GM21576 (cell line): ENCODE results near the gene CRHR1.
"Not testable (repeated sequence)": the region's sequence is repeated elsewhere in the genome, so short reads cannot be mapped to it uniquely, and the experiment has no call there.

Source experiments
- ATAC-seq: cut with Tn5 transposase; IDR thresholded peaks from one replicate; pipeline ENCODE4 v1.9.1; 2021; ENCODE audit warnings: mild to moderate bottlenecking, moderate library complexity; ENCODE audit not compliant: unreplicated experiment

CRHR1 gene

DNA sequence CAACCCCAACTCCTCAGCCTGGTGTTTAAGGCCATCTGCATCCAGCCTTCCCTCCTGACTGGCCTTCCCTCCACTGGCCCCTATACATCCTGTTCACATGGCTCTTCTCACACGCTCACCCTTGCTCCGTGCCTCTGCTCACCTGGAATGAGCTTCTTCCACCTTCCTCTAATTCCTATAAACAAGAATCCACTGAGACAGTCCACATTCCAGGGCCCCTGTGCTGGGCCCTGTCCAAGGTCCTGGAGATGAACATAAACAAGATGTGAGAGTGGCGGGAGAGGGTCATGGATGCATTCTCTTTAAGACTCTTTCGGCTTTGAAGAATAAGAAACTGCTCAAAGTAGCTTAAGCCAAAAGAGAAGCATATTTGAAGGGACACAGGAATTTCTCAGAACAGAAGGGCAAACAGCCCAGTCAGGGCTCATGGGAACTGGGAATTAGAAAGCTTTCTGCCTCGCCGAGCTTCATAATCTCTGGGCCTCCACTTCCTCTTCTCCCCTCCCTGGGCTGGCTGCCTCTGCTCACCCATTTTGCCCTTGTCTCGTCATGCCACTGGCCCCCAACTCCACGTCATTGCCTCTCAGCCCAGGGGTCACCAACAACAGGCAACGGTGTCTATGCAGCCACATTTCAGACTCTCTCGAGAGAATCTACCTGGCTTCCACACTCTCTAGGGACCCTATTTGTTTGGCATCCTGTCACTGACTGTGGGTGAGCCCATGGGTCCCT, 74.0 kb downstream of the CRHR1 start:
- no peak for ATAC-seq

DNA sequence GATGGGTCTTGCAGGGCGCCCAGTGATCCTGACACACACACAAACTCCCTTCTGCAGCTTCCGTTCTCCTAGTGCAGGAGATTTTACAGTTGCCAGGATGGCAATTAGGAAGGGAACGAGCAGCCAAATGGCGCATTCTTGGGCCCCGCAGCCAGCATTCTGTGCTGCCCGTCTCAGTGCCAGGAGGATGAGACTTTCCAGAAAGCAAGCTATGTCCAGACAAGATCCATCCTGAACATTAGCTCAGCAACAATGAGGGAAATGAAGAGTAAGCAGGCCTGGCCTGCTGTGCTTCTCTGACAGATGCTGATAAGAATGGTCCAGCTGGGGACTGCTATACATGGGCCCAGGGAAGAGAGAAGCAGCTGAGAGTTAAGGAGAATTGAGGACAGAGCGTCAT, 77.0 kb downstream of the CRHR1 start:
- ATAC-seq = no peak

DNA sequence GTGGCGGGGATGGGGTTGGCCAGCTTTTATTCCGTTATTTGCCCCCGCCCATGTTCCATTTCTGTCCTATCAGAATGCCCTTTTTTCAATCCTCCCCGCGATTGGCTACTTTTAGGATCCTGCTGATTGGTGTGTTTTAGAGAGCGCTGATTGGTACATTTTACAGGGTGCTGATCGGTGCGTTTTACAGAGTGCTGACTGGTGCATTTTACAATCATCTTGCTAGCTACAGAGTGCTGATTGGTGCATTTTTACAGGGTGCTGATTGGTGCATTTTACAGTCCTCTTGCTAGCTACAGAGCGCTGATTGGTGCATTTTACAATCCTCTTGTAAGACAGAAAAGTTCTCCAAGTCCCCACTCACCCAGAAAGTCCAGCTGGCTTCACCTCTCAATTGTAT, 78.0 kb downstream of the CRHR1 start:
- ATAC-seq = not testable (repeated sequence)

DNA sequence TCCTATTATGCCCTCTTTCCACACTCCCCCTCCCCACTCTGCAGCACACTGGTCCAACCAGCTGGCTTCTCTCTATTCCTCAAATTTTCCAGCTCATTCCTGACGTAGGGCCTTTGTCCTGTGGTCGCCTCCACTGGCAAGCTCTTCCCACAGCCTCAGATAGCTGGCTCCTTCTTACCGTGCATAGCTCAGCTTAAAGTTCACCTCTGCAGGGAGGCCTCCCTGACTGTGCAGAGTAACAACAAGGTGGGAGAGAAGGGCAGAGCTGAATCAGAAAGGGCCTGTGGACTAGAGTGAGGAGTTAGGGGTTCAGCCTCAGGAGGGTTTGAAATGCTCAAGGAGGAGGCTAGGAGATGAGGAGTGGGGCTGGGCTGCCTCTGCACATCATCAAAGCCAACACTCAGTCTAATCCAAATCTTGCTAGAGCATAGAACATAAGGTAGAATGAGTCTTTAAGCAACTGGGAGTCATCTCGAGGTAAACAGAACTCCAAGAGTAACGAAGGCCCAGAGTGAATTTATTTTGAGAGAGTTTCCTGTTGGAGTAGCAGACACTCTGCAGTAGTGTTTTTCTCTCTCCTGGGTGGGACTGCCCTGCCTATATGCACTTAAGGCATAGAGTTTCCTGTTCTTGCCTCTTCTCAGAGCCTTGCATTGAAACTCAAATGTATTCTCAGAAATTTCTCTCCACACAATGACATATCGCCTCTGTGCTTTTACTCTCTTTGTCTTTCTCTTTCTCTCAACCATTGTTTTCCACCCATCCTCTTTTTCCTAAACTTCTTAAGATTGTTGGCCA, 79.9 kb downstream of the CRHR1 start:
- no peak for ATAC-seq

DNA sequence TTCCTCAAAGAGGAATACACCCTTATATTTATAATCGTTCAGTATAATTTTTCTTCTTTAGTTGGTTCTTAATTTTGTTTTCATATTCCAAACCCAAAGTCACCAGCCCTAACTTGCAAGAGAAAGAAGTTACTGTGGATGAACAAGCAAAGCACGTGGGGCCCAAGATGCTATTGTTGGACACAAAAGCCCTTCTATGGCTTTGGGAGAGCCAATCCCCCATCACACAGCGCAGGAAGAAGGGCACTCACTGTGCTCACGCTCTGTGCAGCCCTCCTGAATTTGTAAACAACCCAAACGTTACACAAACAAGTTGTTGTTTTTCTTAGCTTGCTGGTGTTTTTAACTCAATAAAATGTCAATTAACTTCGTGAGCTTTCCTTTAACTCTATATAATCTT, 83.1 kb downstream of the CRHR1 start:
- no peak for ATAC-seq

DNA sequence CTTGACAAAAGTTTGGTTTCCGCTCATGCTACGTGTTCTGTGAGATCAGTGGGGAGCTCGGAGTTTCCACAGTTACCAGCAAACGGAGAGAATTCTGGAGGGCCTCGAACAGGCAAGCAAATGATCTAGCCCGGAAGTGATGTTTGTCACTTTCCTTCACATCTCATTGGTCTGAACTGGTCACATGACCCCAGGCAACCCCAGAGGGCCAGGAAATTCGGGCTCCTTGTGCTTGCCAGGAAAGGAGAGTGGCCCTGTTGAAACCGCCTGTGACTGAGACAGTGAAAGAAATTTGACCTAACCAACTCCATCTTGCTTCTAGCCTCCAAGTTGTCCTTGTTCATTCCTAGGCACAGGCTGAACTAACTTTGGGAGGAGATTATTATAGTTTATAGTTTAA, 83.6 kb downstream of the CRHR1 start:
- no peak for ATAC-seq

DNA sequence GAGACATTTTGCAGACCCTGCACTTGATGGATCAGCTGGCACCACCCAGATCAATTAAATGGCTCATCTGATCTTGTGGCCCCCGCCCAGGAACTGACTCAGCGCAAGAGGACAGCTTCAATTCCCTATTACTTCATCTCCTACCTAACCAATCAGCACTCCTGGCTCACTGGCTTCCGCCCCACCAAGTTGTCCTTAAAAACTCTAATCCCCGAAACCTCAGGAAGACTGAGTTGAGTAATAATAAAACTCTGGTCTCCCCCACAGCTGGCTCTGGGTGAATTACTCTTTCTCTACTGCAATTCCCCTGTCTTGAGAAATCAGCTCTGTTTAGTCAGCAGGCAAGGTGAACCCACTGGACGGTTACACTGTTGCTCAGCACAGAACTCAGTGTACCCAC, 84.2 kb downstream of the CRHR1 start:
- ATAC-seq = no peak

DNA sequence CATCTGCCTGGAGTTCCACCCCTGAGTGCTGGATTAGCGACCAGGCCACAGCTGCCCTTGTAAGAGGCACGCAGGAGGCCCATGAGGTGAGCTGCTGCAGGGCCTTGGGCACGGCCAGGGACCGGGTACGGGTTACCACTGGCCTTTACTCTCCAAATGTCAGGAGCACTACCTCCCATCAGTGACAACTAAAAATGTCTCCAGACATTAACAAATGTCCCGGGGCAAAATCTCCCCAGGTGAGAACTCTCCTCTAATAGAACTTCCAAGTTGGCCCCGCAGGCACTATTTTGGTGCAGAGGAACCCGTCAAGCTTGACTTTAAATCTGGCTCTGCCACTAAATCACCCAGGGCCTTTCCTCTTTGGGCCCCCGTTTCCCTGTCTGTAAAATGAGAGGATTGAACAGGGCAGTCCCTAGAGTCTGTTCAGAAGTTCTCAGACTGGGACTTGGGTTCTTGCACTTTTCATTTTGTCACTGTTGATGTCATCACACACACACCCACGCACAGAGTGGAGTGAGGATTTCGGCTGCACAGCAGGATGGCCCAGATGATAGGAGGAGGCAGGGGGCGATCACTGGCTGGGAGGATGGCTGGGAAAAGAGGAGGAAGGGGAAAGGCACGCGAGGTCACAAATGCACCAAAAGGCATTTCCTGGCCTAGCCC, 85.7 kb downstream of the CRHR1 start:
- no peak for ATAC-seq

DNA sequence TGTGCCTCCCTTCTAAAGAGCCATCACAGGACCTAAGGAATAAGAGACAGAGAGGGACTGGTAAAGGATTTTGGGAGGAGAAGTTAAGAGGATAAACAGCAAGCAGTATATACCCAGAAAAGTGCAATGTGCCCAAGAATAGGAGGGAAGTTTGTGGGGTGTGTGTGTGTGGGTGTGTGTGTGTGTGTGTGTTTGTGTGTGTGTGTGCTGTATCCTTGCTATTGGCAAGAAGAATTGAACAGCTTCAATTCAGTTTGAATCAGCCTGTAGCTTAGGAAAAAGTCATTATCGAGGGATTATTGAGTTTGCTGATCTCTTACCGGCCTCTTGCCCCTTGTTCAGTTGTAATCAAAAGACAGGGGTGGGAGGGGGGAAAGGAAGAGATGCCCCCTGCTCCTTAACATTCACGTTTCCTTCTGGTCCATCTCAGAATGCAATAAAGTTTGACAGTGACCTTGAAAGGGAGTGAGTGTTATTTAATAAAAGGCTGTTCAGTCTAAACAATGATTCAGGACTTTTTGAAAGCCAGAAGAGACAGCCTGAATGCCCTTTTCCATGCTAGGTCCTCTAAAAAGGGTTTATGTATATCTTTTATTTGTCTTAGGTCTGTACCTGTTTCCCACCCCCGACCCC, 86.3 kb downstream of the CRHR1 start:
- ATAC-seq = no peak

DNA sequence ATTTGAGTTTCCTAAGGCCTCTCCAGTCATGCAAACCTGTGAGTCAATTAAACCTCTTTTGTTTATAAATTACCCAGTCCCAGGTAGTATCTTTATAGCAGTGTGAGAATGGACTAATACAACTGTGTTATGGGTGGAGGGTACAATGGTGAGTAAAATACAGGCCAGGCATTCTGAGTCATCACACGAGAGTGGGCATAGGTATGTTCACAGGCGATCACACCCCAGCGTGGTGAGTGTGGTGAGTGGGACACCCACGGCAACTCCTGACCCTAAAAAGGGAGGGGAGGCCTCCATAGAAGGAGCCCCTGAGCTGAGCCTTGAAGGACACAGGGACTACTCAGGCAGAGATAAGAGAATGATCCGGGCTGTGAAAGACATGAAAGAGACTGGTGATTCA, 87.6 kb downstream of the CRHR1 start:
- no peak for ATAC-seq

DNA sequence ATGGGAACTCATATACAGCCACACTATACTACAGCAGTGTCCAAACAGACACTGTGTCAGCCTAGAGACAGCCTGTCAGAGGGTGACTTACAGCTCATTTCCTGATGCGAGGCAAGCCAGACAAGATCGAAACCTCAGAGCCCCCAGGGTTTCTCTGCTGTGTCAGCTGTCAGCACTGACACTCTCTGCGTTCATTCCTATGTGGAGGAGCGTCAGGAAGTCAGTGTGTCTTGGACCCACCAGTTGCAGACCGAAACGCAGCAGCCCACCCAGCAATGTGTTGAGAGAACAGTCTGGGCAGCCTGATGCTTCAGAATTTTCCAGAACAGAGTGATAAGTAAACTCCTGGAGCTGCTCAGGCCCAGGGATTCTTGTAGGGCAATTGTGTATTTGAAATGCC, 89.6 kb downstream of the CRHR1 start:
- no peak for ATAC-seq

DNA sequence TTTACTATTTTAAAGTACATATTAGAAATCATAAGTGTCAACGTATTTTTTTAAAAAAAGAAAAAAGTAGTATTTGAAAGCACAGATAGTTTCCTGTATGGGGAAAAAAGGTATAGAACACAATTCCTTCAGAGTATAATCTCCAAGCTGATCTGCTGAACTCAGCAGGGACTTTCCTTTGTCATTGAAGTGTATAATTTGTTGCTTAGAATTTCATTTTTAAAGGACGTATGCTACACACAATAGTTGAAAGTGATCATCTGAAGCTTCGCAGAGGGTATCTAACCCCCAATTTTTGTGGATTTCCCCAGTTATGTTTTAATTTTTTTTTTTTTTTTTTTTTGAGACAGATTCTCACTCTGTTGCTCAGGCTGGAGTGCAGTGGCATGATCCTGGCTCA, 90.0 kb downstream of the CRHR1 start:
- no peak for ATAC-seq

DNA sequence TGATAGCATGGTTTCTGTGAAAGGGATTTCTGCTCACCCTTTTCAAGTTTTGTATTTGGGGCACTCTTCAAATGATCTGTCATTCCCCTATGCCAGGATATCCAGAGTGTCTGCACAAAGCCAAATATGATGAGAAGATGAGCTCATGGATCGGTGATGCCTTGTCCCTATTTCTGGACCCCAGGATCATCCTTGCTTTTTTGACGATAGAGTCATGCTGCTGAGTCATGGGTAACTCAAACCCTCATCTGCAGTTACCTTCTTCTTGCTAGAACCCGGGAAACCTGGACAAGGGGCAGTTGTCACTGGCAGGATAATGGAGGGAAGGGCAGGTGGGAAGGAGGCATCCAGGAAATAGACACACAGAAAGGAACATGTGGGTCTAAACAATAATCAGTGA, 92.4 kb downstream of the CRHR1 start:
- ATAC-seq = no peak

DNA sequence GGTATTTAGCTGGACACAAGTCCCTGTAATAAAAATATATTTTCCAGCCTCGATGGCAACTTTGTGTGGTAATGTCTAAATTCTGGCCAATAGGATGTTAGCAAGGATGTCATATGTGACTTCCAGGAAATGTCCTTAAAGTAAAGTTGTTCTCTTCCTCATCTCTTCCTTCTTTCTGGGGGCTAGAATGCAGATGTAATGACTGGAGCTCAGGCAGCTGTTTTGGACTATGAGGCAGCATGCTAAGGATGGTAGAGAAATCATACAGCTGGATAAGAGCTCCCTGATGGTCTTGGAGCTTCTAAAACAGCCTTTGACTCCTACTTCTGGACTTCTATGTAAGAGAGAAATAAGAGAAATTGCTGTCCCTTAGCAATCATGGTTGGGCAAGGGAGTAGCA, 93.3 kb downstream of the CRHR1 start:
- no peak for ATAC-seq

DNA sequence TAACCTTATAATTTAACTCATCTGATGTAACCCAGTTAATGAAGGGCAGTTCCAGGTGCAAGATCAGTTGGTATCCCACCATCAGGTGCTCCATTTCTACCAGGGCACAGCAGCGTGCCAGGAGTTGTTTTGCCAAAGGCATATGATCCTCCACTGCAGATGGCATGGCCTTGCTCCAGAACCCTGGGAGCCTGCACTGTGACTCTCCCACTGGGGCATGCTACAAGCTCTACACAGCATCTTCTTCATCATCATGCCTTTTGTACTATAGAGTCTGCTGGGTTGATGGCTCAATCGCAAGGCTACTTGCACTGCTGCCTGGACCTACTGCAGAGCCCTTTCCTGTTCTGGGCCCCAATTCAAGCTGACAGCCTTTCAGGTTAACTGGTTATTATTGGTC, 98.9 kb downstream of the CRHR1 start:
- no peak for ATAC-seq
